Middle frontal gyrus (tissue), 1 donor: Measurements from ENCODE around the gene TCFL5.
A peak's percentile ranks its signal among the peaks of the same experiment; 100 is the strongest.
"Not testable (repeated sequence)": the region's sequence is repeated elsewhere in the genome, so short reads cannot be mapped to it uniquely, and the experiment has no call there.

ENCODE experiments used
- DNase-seq: peaks from one replicate; pipeline ENCODE4 v3.0.0-alpha.2; 2015; ENCODE audit warnings: low spot score; ENCODE audit errors: extremely low spot score

TCFL5 gene

DNA sequence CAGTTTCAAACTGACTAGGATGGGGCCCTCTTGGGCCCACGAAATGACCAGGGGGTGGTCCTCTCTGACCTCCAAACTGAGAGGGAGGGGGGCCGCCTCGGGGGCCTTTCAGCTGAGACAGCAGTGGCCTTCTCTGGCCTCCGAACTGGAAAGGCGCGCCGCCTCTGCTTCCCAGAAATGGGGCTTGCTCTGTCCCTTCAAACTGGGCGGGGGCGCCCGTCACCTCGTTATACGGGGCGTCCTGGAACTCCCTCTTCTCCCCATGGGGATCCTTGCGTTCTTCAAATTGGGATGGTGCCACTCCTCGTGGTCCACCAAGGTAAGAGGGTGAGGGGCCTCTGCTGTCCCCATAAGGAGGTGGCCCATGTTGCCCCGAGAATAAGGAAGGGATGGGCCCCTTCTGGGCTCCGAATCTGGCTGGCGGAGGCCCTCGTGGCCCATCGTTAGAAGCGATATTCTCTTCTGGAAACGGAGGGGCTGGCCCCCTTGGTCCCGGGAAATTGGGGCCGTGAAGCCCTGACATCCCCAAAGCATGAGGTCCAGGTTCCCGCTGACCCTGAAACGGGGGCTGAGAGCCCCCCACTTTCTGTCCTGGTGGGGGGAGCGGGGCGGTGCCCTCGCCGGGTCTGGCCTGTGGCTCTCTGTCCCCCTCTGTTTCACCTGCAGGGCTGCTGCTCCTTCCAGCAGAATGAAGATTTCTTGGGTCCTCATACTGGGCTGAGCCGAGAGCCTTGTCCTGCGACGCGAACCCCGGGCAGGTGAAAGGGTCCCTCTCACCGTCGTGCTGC is 18.7 kb upstream of the TCFL5 start:
- no peak for DNase-seq

GRCh38 chr20:62879275-62880146 is 17.9 kb upstream of the TCFL5 start:
- DNase-seq, result no peak

DNA sequence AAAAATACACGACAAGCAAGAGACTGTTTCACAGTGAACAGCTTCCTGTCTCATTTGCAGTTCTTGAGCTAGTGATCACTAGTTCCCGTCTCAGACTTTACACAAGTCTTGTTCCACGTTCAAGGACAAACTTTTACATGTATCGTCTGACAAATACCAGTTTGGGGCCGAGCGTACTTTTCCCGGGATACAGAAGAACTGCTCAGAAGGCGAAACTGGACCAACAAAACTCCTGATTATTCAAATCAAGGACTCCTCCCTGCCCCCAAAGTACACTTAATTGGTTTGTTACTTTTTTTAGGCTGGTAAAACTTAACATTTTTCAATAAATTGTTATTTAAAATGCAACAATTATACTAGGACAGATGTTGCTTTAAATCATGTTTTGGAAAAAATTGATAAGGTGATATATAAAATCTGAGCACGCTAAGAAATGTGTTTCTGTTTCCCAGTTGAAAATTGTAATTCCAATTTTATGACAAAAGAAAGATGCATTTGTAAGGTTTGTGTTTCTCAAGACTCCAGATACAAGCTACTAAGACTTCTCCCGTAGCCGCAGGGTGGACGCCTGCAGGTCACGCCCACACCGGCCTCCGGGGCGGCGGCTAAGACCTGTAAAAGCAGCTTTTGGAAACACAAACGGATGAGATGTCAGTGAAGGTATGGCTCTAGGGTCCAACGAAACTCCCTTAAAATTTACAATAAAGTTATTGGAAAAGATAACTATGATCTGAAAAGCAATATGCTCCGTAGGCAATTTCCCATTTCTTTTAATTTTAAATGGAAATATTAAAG is 16.8 kb upstream of the TCFL5 start:
- no peak for DNase-seq

GRCh38 chr20:62876902-62877816 is 15.5 kb upstream of the TCFL5 start:
- no peak for DNase-seq

- no peak for DNase-seq
Observed at GRCh38 chr20:62876501-62876901, 14.9 kb upstream of the TCFL5 start.

GRCh38 chr20:62875419-62876361 is 14.1 kb upstream of the TCFL5 start:
- peak; percentile 48 for DNase-seq

DNA sequence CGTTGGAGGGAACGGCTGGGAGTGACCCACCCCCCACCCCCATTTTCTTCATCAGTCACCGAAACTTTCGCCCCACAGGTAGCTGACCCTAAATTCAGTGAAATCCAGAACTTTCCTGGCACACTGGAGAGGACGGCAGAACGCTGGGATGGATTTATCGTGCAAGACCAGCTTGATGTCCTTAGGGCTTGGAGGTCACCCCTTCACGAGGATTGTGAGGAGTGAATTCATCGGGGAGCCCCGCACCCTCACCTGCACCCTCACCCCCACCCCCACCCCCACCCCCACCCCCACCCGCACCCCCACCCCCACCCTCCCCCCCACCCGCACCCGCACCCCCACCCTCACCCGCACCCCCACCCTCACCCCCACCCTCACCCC is 13.3 kb upstream of the TCFL5 start:
- no peak for DNase-seq

DNA sequence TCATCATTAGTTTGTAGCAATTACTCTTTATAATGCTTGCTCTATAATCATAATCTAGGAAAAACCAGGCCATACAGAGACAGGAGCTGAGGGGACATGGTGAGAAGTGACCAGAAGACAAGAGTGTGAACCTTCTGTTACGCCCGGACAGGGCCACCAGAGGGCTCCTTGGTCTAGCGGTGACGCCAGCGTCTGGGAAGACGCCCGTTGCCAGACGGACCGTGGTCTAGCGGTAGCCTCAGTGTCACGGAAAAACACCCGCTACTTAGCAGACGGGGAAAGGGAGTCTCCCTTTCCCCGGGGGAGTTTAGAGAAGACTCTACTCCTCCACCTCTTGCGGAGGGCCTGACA is 12.0 kb upstream of the TCFL5 start:
- DNase-seq, result not testable (repeated sequence)

- no peak for DNase-seq
Observed at GRCh38 chr20:62873280-62873679, 11.7 kb upstream of the TCFL5 start.

DNA sequence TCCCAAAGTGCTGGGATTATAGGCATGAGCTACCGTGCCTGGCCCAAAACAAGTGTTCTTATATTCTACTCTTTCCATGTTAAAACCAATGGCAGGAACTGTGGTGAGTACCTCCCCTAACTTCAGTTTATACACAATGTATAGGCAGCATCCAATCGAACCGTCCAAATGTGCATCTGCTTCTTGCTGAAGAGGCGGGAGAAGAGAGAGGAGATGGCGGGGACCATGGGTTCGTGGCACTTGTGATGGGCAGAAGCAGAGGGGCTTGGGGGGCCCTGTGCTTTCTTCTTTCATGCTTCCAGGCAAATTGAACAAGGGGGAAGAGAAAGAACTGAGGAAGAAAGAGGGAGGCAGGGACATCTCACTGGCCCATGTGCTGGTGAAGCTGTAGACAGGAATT is 11.2 kb upstream of the TCFL5 start:
- DNase-seq, result no peak

- DNase-seq, result no peak
Observed at GRCh38 chr20:62872184-62872847, 10.7 kb upstream of the TCFL5 start.

DNA sequence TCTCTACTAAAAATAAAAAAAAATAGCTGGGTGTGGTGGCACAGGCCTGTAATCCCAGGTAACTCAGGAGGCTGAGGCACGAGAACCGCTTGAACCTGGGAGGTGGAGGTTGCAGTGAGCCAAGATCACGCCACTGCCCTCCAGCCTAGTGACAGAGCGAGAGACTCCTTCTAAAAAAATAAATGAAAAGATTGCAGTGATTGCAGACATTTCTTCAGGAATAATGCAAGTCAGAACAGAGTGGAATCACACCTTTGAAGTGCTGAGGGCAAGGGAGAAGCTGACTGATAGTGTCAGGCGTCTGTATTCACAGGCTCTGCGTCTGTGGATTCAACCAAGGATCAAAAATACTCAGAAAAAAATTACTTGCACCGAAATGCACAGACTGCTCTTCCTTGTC is 2.6 kb upstream of the TCFL5 start:
- no peak for DNase-seq

DNA sequence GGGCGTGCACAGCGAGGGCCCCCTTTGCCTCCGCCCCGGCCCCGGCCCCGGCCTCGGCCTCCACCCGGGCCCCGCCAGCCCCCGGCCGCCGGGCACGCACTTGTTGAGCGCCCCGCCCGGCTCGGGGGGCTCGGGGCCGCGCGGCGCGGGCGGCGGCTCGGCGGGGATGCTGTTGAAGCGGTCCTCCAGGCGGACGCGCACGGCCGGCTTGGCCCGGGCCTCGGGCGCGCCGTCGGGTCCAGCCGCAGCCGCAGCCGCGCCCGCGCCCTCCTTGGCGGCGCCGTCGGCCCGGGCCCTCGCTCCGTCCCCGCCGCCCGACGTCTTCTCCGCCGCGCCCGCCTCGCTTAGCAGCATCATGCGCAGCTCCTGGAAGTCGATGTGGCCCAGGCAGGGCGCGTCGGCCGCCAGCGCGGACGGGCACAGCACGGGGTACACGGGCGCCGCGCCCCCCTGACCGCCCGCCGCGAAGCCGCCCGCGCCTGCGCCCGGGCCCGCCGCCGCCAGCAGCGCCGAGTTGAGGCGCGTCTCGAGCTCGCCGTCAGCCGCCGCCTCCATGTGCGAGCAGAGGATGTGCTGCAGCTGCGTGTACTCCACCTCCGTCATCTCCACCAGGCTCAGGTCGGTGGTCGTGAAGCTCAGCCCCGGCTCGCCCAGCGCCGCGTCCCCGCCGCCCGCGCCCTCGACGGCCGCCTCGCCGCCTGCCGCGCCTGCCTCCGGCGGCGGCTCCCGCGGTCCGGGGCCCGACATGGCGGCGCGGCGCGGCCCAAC is 514 bp downstream of the TCFL5 start:
- DNase-seq, result no peak

- no peak for DNase-seq
Observed at GRCh38 chr20:62860391-62860923, 1.2 kb downstream of the TCFL5 start.

DNA sequence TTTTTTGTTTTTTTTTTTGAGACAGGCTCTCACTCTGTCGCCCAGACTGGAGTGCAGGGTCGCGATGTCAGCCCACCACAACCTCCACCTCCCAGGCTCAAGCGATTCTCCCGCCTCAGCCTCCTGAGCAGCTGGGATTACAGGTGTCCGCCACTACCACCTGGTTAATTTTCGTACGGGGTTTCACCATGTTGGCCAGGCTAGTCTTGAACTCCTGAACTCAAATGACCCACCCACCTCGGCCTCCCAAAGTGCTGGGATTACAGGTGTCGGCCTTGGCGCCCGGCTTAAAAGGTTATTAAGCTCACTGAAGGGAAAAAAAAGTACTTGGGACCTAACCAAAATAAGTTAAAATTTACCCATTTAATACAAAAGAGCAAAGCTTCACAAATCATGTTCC is 1.9 kb downstream of the TCFL5 start:
- no peak for DNase-seq

DNA sequence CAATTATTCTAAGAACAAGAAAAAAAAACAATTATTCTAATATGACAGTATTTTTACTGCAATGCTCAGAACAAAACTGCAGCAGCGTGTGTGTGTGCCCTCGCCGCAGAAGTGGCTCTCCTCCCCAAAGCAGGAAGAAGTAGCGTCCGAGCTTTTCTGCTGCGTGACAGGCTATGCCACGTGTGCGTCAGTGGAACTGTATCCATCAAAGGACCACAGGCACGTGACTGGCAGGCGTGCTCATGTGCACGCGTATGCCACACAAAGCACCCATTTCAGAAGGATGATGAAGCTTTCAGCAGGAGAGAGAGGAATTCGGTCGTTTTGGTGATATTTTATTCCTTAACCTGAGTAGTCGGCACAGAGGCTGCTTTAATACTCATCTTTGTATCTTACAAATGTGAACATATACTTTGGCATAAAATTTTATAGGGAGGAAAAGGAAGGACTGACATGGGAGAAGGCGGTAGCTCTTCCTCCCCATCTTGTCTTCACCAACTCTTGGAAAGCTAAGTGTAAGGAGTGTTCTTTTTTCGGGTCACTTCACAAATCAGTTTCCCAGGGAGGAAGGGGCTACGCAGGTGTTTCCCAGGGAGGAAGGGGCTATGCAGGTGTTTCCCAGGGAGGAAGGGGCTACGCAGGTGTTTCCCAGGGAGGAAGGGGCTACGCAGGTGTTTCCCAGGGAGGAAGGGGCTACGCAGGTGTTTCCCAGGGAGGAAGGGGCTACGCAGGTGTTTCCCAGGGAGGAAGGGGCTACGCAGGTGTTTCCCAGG is 3.4 kb downstream of the TCFL5 start:
- DNase-seq, result no peak

DNA sequence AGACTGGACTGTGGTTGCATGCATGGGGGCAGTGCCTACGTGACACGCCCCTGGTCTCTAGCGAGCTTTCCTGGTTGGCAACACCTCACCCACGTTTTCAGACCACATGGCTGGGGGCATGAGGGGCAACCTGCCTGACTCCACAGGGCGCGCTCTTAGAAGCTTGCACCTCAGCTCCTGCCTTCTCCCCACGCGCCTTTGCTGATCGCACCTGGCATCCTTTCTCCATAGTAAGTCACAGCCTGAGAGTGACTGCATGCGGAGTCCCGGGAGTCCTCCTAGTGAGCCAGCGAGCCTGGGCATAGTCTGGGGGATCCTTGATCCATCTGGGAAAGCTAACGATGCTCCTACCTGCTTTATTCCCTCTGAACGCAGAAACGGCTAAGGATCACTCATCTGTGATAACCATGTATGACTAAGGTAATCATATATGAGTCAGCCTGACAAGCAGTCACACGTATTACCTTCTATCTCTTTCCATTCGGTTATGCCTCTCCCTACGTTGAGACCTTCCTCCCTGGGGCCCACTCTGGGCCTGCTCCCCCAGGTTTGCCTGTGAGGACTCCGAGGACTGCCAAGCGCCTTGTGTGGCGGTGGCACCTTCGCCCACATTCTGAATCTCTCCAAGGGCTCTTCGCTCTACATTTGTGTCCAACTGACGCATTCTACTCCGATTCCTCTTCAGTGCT is 4.5 kb downstream of the TCFL5 start:
- DNase-seq, result no peak
